GM10248 (cell line): ENCODE measurements around the gene CYTH4.

Experiments
- CTCF ChIA-PET: fragments of 300-600 bp; sonication (Branson Sonifier 250); formaldehyde crosslinking; extraction: SDS; loops from one replicate; lab custom pipeline; 2021; ENCODE audit warnings: antibody characterized with exemption; lab: Yijun Ruan, JAX
- POLR2A ChIA-PET: fragments of 350-650 bp; sonication (Branson Sonifier 250); formaldehyde crosslinking; extraction: SDS; loops from one replicate; lab custom pipeline; 2020; ENCODE audit warnings: antibody characterized with exemption; lab: Yijun Ruan, JAX
- DNase-seq: peaks from one replicate; pipeline ENCODE4 v3.0.0; 2012; ENCODE audit errors: extremely low spot score
- CTCF ChIP-seq: IDR thresholded peaks from 2 replicates; pipeline ENCODE4 v1.5.1; 2012; ENCODE audit warnings: mild to moderate bottlenecking, low read depth; ENCODE audit errors: extremely low read depth, missing control alignments, control extremely low read depth

The CYTH4 gene

GRCh38 chr22:37349043-37349814 lies 66.9 kb downstream of the CYTH4 start:
- DNase-seq: no peak
- no peak for TF ChIP-seq CTCF
- POLR2A ChIA-PET: no interaction called here
- CTCF ChIA-PET: interaction anchor here (0.9 to 1.8 kb wide), 2 partner anchors 10 to 372 kb away, joined by 3 to 4 read pairs; no protein-coding TSS in a partner anchor

GRCh38 chr22:37351232-37351631 lies 68.9 kb downstream of the CYTH4 start:
- POLR2A ChIA-PET: interaction anchor here (0.6 kb wide), 1 partner anchor 197 kb away, joined by 3 read pairs; no protein-coding TSS in a partner anchor
- TF ChIP-seq CTCF: no peak

GRCh38 chr22:37352481-37352880 lies 70.2 kb downstream of the CYTH4 start:
- CTCF ChIA-PET: interaction anchor here (1.2 kb wide), 1 partner anchor 77 kb away, joined by 3 read pairs; no protein-coding TSS in a partner anchor

More at GRCh38 chr22:37351232-37351631, 68.9 kb downstream of the CYTH4 start:
- CTCF ChIA-PET: interaction anchor here (1.3 to 1.8 kb wide), 4 partner anchors 8 to 594 kb away, joined by 3 to 4 read pairs (median 4); no protein-coding TSS in a partner anchor
- DNase-seq: no peak

GRCh38 chr22:37353839-37354238 lies 71.5 kb downstream of the CYTH4 start:
- ChIA-PET CTCF (interaction anchor here (1.2 kb wide), 1 partner anchor 76 kb away, joined by 3 read pairs; no protein-coding TSS in a partner anchor), POLR2A (no interaction called here)
- TF ChIP-seq CTCF: no peak

More at GRCh38 chr22:37352481-37352880, 70.2 kb downstream of the CYTH4 start:
- DNase-seq: no peak
- POLR2A ChIA-PET: no interaction called here
- no peak for TF ChIP-seq CTCF

GRCh38 chr22:37354261-37354660 lies 72.0 kb downstream of the CYTH4 start:
- TF ChIP-seq CTCF: no peak
- POLR2A ChIA-PET: no interaction called here
- CTCF ChIA-PET: no interaction called here
- DNase-seq: no peak

More at GRCh38 chr22:37353839-37354238, 71.5 kb downstream of the CYTH4 start:
- no peak for DNase-seq

GRCh38 chr22:37354670-37355069 lies 72.4 kb downstream of the CYTH4 start:
- DNase-seq: no peak
- no peak for TF ChIP-seq CTCF
- ChIA-PET POLR2A (no interaction called here), CTCF (no interaction called here)
